HepG2 (cell line): Measurements from ENCODE around the gene CHN1. TPM values are rescaled to one million over a fixed set of nuclear protein-coding genes. Genes with fewer than 3 reads are reported as not detected.

Experiments
- ATAC-seq: fragments of 200-7000 bp; cut with Tn5 transposase; 3 replicates; pipeline ENCODE4 v1.9.1; 2020; ENCODE audit warnings: mild to moderate bottlenecking, moderate library complexity
- BruUV-seq: library from RNA; stranded (reverse); fragments of 400-500 nt; replicated peaks from 2 replicates; lab custom pipeline; 2021; lab: Mats Ljungman, UMichigan
- CTCF ChIA-PET: fragments of 300-600 bp; formaldehyde crosslinking; extraction: SDS; loops from one replicate; lab custom pipeline; 2021; ENCODE audit warnings: low total read pairs, inconsistent platforms, low intra/inter-chr PET ratio; lab: Yijun Ruan, JAX
- POLR2A ChIA-PET: fragments of 350-600 bp; sonication (Branson Sonifier 250); formaldehyde crosslinking; loops from one replicate; lab custom pipeline; 2020; ENCODE audit warnings: antibody characterized with exemption, inconsistent platforms; lab: Yijun Ruan, JAX
- DNase-seq: peaks from one replicate; pipeline ENCODE4 v3.0.0-alpha.2; 2015; ENCODE audit warnings: low spot score
- FAIRE-seq: peaks from 3 replicates; lab custom pipeline; 2011; peaks lifted over from hg19 to GRCh38; lab: Jason Lieb, UNC
- H2AFZ ChIP-seq: one replicate; pipeline ENCODE4 v1.6.1; 2011; ENCODE audit warnings: low read length, inconsistent platforms
- H3K27ac ChIP-seq: fragments of 300-600 bp; 3 replicates; pipeline ENCODE4 v1.8.0; 2011; ENCODE audit warnings: mixed run types, mild to moderate bottlenecking, mixed read lengths, low read length, inconsistent platforms; ENCODE audit not compliant: insufficient read depth; ENCODE audit errors: extremely low read length
- H3K27me3 ChIP-seq, 2 experiments: fragments of 200-600 bp in 1 of 2; 2 replicates in 1 of 2; 3 replicates in 1 of 2; pipeline versions ENCODE4 v1.6.0 to v1.8.0; 2011; ENCODE audit warnings: low read length in 2 of 2, mild to moderate bottlenecking in 2 of 2, moderate library complexity in 2 of 2, inconsistent platforms in 1 of 2; ENCODE audit not compliant: insufficient read depth in 2 of 2, control insufficient read depth in 1 of 2
- H3K36me3 ChIP-seq, 2 experiments: fragments of 200-600 bp in 1 of 2; replicated peaks in 1 of 2; 2 replicates in 1 of 2; 3 replicates in 1 of 2; pipeline versions ENCODE4 v1.5.1 to v1.8.0; 2011; ENCODE audit warnings: low read length in 2 of 2, inconsistent platforms in 1 of 2; ENCODE audit not compliant: insufficient read depth in 2 of 2, control insufficient read depth in 1 of 2
- H3K4me1 ChIP-seq: 2 replicates; pipeline ENCODE4 v1.5.1; 2012; ENCODE audit warnings: low read length, inconsistent platforms; ENCODE audit not compliant: insufficient read depth
- H3K4me2 ChIP-seq: 2 replicates; pipeline ENCODE4 v1.6.0; 2011; ENCODE audit warnings: low read depth, low read length, inconsistent platforms
- H3K4me3 ChIP-seq, 3 experiments: fragments of 200-600 bp in 1 of 3; sonication (generic), shearing (Covaris generic) in 1 of 3; replicated peaks in 1 of 3; 2 replicates each; pipeline ENCODE4 v1.5.1; 2011 to 2016; ENCODE audit warnings: low read length in 3 of 3, inconsistent platforms in 2 of 3, low read depth in 2 of 3, mild to moderate bottlenecking in 2 of 3, control low read depth in 1 of 3, mixed read lengths in 1 of 3; ENCODE audit not compliant: insufficient read depth in 1 of 3
- H3K79me2 ChIP-seq: one replicate; pipeline ENCODE4 v1.6.1; 2011; ENCODE audit warnings: low read length, inconsistent platforms; ENCODE audit not compliant: insufficient read depth
- H3K9ac ChIP-seq: 2 replicates; pipeline ENCODE4 v1.6.0; 2011; ENCODE audit warnings: mild to moderate bottlenecking, low read depth, low read length, inconsistent platforms; ENCODE audit not compliant: insufficient read depth
- H3K9me3 ChIP-seq: 2 replicates; pipeline ENCODE4 v1.5.1; 2012; ENCODE audit warnings: mild to moderate bottlenecking, low read length
- H4K20me1 ChIP-seq: 2 replicates; pipeline ENCODE4 v1.6.0; 2011; ENCODE audit warnings: inconsistent platforms, mild to moderate bottlenecking, low read length, moderate library complexity; ENCODE audit not compliant: insufficient read depth
- ARHGAP35 ChIP-seq: sonication (generic); formaldehyde crosslinking; IDR thresholded peaks from 2 replicates; pipeline ENCODE4 v1.9.0; 2022; ENCODE audit warnings: mild to moderate bottlenecking, inconsistent platforms, moderate library complexity, missing genetic modification reagents, borderline replicate concordance
- BRD4 ChIP-seq: sonication (generic); formaldehyde crosslinking; IDR thresholded peaks from 2 replicates; pipeline ENCODE4 v1.4.0; 2020; ENCODE audit warnings: missing genetic modification reagents
- KAT2B ChIP-seq: fragments of 150-350 bp; IDR thresholded peaks from 2 replicates; pipeline ENCODE4 v1.6.1; 2014; ENCODE audit warnings: low read depth, low read length, borderline replicate concordance
- SMARCE1 ChIP-seq: fragments of 450-650 bp; IDR thresholded peaks from 2 replicates; pipeline ENCODE4 v1.6.1; 2017; ENCODE audit warnings: borderline replicate concordance
- SYNCRIP ChIP-seq: fragments of 200-400 bp; formaldehyde crosslinking; IDR thresholded peaks from 2 replicates; pipeline ENCODE4 v1.6.1; 2018; ENCODE audit warnings: mild to moderate bottlenecking, low read depth, low read length; ENCODE audit not compliant: insufficient read depth
- ZBTB3 ChIP-seq: sonication (generic); formaldehyde crosslinking; IDR thresholded peaks from 2 replicates; pipeline ENCODE4 v1.4.0; 2020; ENCODE audit warnings: low read depth, mild to moderate bottlenecking, moderate library complexity, missing genetic modification reagents, borderline replicate concordance
- ZNF121 ChIP-seq: sonication (generic); formaldehyde crosslinking; IDR thresholded peaks from 2 replicates; pipeline ENCODE4 v1.5.0; 2020; ENCODE audit warnings: mild to moderate bottlenecking, missing genetic modification reagents
- WGBS: methylation state at CpG from one replicate; pipeline ENCODE4 v1.1.6; 2017; ENCODE audit warnings: low lambda C conversion rate; 5-methylcytosine and 5-hydroxymethylcytosine counted together
- in situ Hi-C: cut with HindIII; loops from 2 replicates; pipeline ENCODE4 v1.10.0; 2017; ENCODE audit warnings: low pct_unique_long_range_greater_than_20kb; ENCODE audit not compliant: extremely low pct_ligation_motif_present
- intact Hi-C: fragments of 100-400 bp; cut with micrococcal nuclease; formaldehyde crosslinking; loops from one replicate; pipeline ENCODE4 v1.10.0; 2022; ENCODE audit not compliant: unreplicated experiment
- polyA plus RNA-seq, 8 experiments: library from polyadenylated mRNA; depleted of rRNA in 3 of 8; stranded (reverse) in 7 of 8; unstranded in 1 of 8; fragments of >200 nt; fragmentation: Illumina TruSeq in 4 of 8; extraction: Trizol in 4 of 8; gene quantifications; 2 replicates each; pipeline versions ENCODE4 v1.2.1 to v1.2.3, GENCODE V29; 2011 to 2016; ENCODE audit warnings: low read depth in 4 of 8, missing spikeins in 1 of 8, mixed read lengths in 1 of 8; ENCODE audit not compliant: insufficient read depth in 1 of 8
- total RNA-seq, 5 experiments: library from RNA; depleted of rRNA; stranded (reverse); fragments of >200 nt; fragmentation: Illumina TruSeq; extraction: Trizol; gene quantifications; 2 replicates each; pipeline ENCODE4 v1.2.3, GENCODE V29; 2016; ENCODE audit warnings: low read depth in 1 of 5

CHN1 gene
- total and polyA plus RNA-seq, 2 of the 13 experiments (the other 11 are each of a cell fraction or from before 2014, with no cell fraction given) = 2.8 to 3.5 TPM

- BruUV-seq = no TSS peak
- Histone ChIP-seq H3K9ac (no peak overlapping the region), H4K20me1 (no peaks in the 10 kb centered on the region), H3K4me2 (no peak overlapping the region), H3K36me3 (no peaks in the 10 kb centered on the region), H3K4me1 (no peaks in the 10 kb centered on the region), H2AFZ (no peak overlapping the region), H3K79me2 (no peaks in the 10 kb centered on the region), H3K27me3 (no peaks in the 10 kb centered on the region), H3K27ac (no peak overlapping the region), H3K4me3 (no peak overlapping the region), H3K9me3 (no peaks in the 10 kb centered on the region)
- POLR2A ChIA-PET = no interaction called here
- no peak for TF ChIP-seq SYNCRIP
- no peak for TF ChIP-seq ZNF121 (CRISPR knock-in tag)
- no peak for TF ChIP-seq SMARCE1
- TF ChIP-seq ARHGAP35 (CRISPR knock-in tag) = no peak
- TF ChIP-seq KAT2B = no peak
- no peak for TF ChIP-seq BRD4 (CRISPR knock-in tag)
- in situ Hi-C loops = no loop called here
- no peak for ATAC-seq
- 35% methylated on average over 2 of the region's 2 CpGs for whole genome bisulfite sequencing
- CTCF ChIA-PET = no interaction called here
- no peak for FAIRE-seq
- no peak for DNase-seq
- intact Hi-C loops = no loop called here
Observed at GRCh38 chr2:174835797-174836255, 169.4 kb downstream of the CHN1 start.

GRCh38 chr2:174833737-174834136 lies 171.4 kb downstream of the CHN1 start:
- Histone ChIP-seq H3K9ac (no peak overlapping the region), H3K27ac (no peak overlapping the region), H3K9me3 (no peaks in the 10 kb centered on the region), H3K36me3 (no peaks in the 10 kb centered on the region), H3K4me2 (no peak overlapping the region), H3K79me2 (no peaks in the 10 kb centered on the region), H3K4me1 (no peaks in the 10 kb centered on the region), H3K4me3 (no peak overlapping the region), H2AFZ (no peak overlapping the region), H3K27me3 (no peaks in the 10 kb centered on the region), H4K20me1 (no peaks in the 10 kb centered on the region)
- FAIRE-seq (no peak), DNase-seq (no peak), ATAC-seq (no peak)
- no TSS peak for BruUV-seq
- CTCF ChIA-PET = no interaction called here
- in situ Hi-C loops = no loop called here
- POLR2A ChIA-PET = no interaction called here
- intact Hi-C loops = no loop called here
- WGBS = 20% methylated on average over 3 of the region's 3 CpGs
- no peak for TF ChIP-seq ZBTB3 (CRISPR knock-in tag)
